ENCODE results near the gene MYL4.

The MYL4 gene

DNA sequence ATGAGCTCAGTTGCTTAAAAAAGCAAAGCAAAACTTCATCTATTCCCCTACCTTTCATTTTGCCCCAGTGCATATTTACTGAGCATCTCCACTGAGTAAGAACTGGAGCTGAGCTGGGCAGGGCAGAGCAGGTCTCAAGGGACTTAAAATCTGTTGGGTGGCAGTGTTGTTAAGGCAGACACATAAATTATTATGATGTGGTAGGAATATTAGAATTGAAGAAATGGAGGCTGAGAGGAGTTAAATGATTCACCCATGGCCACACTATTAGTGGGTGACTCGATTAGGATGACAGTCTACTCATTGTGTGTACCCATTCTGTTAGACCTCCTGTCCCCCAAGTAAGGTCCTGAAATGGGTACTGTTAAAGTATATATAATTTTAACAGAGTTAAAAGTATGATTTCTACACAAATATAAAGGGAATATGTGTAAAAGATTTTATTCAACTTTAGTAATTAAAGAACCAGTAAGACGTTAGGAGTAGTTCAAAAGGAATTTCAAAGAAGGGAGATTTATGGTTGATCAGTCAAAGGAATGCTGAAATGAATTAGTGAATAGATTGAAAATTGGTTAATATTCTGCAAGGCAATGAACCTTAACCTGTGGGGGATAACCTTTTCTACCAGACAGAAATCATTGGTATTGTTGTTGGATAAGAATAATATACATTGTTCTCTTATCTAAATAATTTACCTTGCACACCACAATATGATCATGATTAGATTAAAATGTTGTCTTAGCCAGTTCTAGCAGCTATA, 62.0 kb downstream of the MYL4 start:
- no peak for DNase-seq (ENCODE audit: low read depth in 1 of 2, low spot score in 1 of 2)
- TF ChIP-seq, protein P1, sequence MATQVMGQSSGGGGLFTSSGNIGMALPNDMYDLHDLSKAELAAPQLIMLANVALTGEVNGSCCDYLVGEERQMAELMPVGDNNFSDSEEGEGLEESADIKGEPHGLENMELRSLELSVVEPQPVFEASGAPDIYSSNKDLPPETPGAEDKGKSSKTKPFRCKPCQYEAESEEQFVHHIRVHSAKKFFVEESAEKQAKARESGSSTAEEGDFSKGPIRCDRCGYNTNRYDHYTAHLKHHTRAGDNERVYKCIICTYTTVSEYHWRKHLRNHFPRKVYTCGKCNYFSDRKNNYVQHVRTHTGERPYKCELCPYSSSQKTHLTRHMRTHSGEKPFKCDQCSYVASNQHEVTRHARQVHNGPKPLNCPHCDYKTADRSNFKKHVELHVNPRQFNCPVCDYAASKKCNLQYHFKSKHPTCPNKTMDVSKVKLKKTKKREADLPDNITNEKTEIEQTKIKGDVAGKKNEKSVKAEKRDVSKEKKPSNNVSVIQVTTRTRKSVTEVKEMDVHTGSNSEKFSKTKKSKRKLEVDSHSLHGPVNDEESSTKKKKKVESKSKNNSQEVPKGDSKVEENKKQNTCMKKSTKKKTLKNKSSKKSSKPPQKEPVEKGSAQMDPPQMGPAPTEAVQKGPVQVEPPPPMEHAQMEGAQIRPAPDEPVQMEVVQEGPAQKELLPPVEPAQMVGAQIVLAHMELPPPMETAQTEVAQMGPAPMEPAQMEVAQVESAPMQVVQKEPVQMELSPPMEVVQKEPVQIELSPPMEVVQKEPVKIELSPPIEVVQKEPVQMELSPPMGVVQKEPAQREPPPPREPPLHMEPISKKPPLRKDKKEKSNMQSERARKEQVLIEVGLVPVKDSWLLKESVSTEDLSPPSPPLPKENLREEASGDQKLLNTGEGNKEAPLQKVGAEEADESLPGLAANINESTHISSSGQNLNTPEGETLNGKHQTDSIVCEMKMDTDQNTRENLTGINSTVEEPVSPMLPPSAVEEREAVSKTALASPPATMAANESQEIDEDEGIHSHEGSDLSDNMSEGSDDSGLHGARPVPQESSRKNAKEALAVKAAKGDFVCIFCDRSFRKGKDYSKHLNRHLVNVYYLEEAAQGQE (IDR thresholded peaks at IDR 0.05; ENCODE audit: insufficient replicate concordance, low read depth) = no peak
- TF ChIP-seq POLR2AphosphoS5 (IDR thresholded peaks at IDR 0.05; ENCODE audit: low read depth) = no peak
- TF ChIP-seq GABPA (IDR thresholded peaks at IDR 0.05; ENCODE audit: low read depth) = no peak
- TF ChIP-seq, protein P2, sequence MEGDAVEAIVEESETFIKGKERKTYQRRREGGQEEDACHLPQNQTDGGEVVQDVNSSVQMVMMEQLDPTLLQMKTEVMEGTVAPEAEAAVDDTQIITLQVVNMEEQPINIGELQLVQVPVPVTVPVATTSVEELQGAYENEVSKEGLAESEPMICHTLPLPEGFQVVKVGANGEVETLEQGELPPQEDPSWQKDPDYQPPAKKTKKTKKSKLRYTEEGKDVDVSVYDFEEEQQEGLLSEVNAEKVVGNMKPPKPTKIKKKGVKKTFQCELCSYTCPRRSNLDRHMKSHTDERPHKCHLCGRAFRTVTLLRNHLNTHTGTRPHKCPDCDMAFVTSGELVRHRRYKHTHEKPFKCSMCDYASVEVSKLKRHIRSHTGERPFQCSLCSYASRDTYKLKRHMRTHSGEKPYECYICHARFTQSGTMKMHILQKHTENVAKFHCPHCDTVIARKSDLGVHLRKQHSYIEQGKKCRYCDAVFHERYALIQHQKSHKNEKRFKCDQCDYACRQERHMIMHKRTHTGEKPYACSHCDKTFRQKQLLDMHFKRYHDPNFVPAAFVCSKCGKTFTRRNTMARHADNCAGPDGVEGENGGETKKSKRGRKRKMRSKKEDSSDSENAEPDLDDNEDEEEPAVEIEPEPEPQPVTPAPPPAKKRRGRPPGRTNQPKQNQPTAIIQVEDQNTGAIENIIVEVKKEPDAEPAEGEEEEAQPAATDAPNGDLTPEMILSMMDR (IDR thresholded peaks at IDR 0.05; ENCODE audit: insufficient read depth, low read length) = no peak
- no peak for TF ChIP-seq SPI1 (IDR thresholded peaks at IDR 0.05; ENCODE audit: borderline replicate concordance, low read depth)
- Histone ChIP-seq H3K27me3 (ENCODE audit: insufficient read depth, poor library complexity, severe bottlenecking) (no peaks in the 10 kb centered on the region), H3K27ac (replicated peaks) (no peak overlapping the region), H3K4me3 (replicated peaks; ENCODE audit: insufficient read depth, low read length) (no peak overlapping the region)

DNA sequence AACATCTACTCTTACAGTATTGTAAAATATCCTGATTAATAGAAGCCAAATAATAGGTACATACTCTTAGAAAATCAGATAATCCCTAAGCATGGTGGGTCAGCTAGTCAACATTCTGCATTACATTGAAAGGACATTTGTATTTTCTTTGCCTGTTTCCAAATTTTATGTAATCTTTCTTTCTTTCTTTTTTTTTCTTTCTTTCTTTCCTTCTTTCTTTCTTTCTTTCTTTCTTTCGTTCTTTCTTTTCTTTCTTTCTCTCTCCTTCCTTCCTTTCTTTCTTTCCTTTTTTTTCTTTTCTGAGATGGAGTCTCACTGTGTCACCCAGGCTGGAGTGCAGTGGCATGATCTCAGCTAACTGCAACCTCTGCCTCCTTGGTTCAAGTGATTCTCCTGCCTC, 63.3 kb downstream of the MYL4 start:
- no peak for DNase-seq (ENCODE audit: low read depth in 1 of 2, low spot score in 1 of 2)
- H3K27ac ChIP-seq (replicated peaks) = no peak overlapping the region
- H3K4me3 ChIP-seq (replicated peaks; ENCODE audit: insufficient read depth, low read length) = no peak overlapping the region
- H3K27me3 ChIP-seq (ENCODE audit: insufficient read depth, poor library complexity, severe bottlenecking) = no peaks in the 10 kb centered on the region
- TF ChIP-seq GABPA (IDR thresholded peaks at IDR 0.05; ENCODE audit: low read depth) (no peak), SPI1 (IDR thresholded peaks at IDR 0.05; ENCODE audit: borderline replicate concordance, low read depth) (no peak), POLR2AphosphoS5 (IDR thresholded peaks at IDR 0.05; ENCODE audit: low read depth) (no peak)
- TF ChIP-seq, protein P2 (IDR thresholded peaks at IDR 0.05; ENCODE audit: insufficient read depth, low read length) = no peak
- TF ChIP-seq, protein P1 (IDR thresholded peaks at IDR 0.05; ENCODE audit: insufficient replicate concordance, low read depth) = no peak

DNA sequence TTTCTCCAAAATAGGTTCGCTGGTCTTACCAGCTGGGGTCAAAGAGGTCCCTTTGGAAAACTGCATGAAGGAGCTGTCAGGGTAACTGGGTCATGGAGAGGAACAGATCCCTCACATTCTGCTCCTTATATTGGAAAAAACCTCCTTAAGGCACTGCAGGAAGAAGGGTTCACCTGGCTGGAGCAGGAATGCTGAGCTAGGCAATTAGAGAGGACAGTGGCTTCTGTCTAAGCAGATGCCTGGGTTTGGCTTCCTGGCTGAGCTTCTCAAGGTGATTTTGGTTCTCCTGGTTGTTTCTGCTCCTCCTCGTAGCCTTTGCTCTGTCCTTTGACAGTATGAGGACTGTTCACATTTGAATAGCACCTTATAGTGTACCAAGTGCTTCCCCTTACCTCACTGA, 64.1 kb downstream of the MYL4 start:
- Histone ChIP-seq H3K27me3 (ENCODE audit: insufficient read depth, poor library complexity, severe bottlenecking) (no peaks in the 10 kb centered on the region), H3K4me3 (replicated peaks; ENCODE audit: insufficient read depth, low read length) (no peak overlapping the region), H3K27ac (replicated peaks) (no peak overlapping the region)
- DNase-seq (ENCODE audit: low read depth in 1 of 2, low spot score in 1 of 2) = no peak
- TF ChIP-seq SPI1 (IDR thresholded peaks at IDR 0.05; ENCODE audit: borderline replicate concordance, low read depth) (no peak), GABPA (IDR thresholded peaks at IDR 0.05; ENCODE audit: low read depth) (no peak), POLR2AphosphoS5 (IDR thresholded peaks at IDR 0.05; ENCODE audit: low read depth) (no peak)
- TF ChIP-seq, protein P2 (IDR thresholded peaks at IDR 0.05; ENCODE audit: insufficient read depth, low read length) = no peak
- TF ChIP-seq, protein P1 (IDR thresholded peaks at IDR 0.05; ENCODE audit: insufficient replicate concordance, low read depth) = no peak

All from HL-60 (cell line).